Panc1 (cell line): ENCODE data around the gene WFS1.

Source experiments
- CTCF ChIP-seq: fragments of 450-650 bp; IDR thresholded peaks from 2 replicates; pipeline ENCODE4 v1.5.1; 2017; ENCODE audit warnings: mild to moderate bottlenecking
- POLR2AphosphoS5 ChIP-seq: IDR thresholded peaks from 2 replicates; pipeline ENCODE4 v1.6.1; 2012; ENCODE audit warnings: mild to moderate bottlenecking, low read depth, low read length, moderate library complexity

- TF ChIP-seq CTCF = no peak
- no peak for TF ChIP-seq POLR2AphosphoS5
Observed at GRCh38 chr4:6228158-6229067, 41.2 kb upstream of the WFS1 start.
